Body of pancreas (tissue), 4 donors: Measurements from ENCODE around the gene VWA8.

Source experiments
- CTCF ChIP-seq, 7 experiments: fragments of 450-650 bp in 4 of 7; fragments of 200-600 bp in 3 of 7; sonication (generic) in 3 of 7; IDR thresholded peaks; one replicate each; pipeline ENCODE4 v1.5.1; 2016 to 2019; ENCODE audit warnings: antibody characterized with exemption in 7 of 7
- POLR2A ChIP-seq, 3 donors: fragments of 450-650 bp; IDR thresholded peaks; one replicate each; pipeline ENCODE4 v1.6.1; 2016; ENCODE audit warnings: antibody characterized with exemption in 3 of 3, mild to moderate bottlenecking in 2 of 3

DNA sequence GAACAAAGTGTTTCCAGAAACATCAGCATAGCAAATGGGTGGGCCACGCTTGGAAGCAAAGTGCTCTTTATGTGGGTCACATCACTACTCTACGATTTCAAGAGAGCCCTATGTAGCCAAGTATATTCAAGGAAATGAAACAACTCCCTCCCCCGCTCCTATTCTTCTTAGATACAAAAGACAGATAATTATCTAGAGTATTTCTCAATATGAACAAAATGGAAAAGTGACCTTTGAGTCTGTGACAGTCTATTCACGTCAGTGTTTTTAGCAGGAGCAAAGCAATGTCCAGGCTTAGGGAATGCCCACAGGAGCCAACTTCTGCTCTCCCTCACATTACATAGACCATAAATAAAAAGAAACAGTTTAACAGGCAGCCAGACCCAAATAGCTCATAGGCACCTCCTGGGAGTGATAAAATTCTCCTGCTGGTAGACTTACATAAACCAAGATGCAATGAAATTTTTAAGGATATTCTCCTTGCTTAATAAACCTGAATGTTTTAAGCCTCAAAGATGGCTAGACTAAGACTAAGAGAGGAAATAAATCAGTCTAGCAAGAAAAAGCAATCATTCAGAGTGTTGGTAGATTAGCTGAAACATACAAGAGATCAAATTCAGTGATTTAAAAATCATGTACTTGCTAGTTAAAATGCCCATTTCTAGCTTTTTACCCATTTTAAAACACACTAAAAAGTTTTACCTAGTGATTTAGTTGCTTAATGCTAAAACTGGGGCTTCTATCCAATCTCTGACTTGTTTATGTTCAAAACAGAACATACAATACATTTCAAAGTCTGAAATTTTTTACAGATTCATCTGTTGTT is 320.7 kb downstream of the VWA8 start:
- TF ChIP-seq POLR2A (IDR thresholded peaks at IDR 0.05) (no peak), CTCF (IDR thresholded peaks at IDR 0.05) (no peak)
